K562 (cell line): Measurements from ENCODE around the gene SPAG7. TPM values are rescaled to one million over a fixed set of nuclear protein-coding genes. Genes with fewer than 3 reads are reported as not detected.
A peak's percentile ranks its signal among the peaks of the same experiment; 100 is the strongest.

Experiments used
- ARID1B ChIP-seq: fragments of 450-650 bp; IDR thresholded peaks from 2 replicates; pipeline ENCODE4 v1.6.1; 2016; ENCODE audit warnings: antibody characterized with exemption, mild to moderate bottlenecking, inconsistent platforms
- ATF7 ChIP-seq: fragments of 450-650 bp; IDR thresholded peaks from 2 replicates; pipeline ENCODE4 v1.7.1; 2014; ENCODE audit warnings: mild to moderate bottlenecking, moderate library complexity
- CEBPG ChIP-seq, 3 experiments: fragments of 200-800 bp in 1 of 3; sonication (Bioruptor generic) in 1 of 3; sonication (generic) in 1 of 3; formaldehyde crosslinking in 1 of 3; IDR thresholded peaks in 2 of 3; conservative IDR thresholded peaks in 1 of 3; 2 replicates each; pipeline versions ENCODE4 v1.6.1 to v1.8.0; 2016 to 2022; ENCODE audit warnings: missing compliant biosample characterization in 2 of 3, missing genetic modification characterization in 2 of 3, mild to moderate bottlenecking in 1 of 3, missing genetic modification reagents in 1 of 3
- EP400 ChIP-seq: fragments of 450-650 bp; IDR thresholded peaks from 2 replicates; pipeline ENCODE4 v1.6.1; 2017; ENCODE audit warnings: antibody characterized with exemption, mild to moderate bottlenecking, moderate library complexity
- JUN ChIP-seq, 2 experiments: sonication (generic) in 1 of 2; formaldehyde crosslinking in 1 of 2; IDR thresholded peaks; 2 replicates each; pipeline versions ENCODE4 v1.6.1 to v1.8.0; 2012 to 2022; ENCODE audit warnings: borderline replicate concordance in 2 of 2, mild to moderate bottlenecking in 2 of 2, improper control_type of control experiment in 1 of 2, low read depth in 1 of 2, low read length in 1 of 2, missing genetic modification reagents in 1 of 2
- JUND ChIP-seq, 2 experiments: IDR thresholded peaks; 2 replicates in 1 of 2; 3 replicates in 1 of 2; pipeline ENCODE4 v1.6.1; 2011; ENCODE audit warnings: borderline replicate concordance in 2 of 2, low read depth in 2 of 2, low read length in 2 of 2, improper control_type of control experiment in 1 of 2, missing biosample characterization in 1 of 2, missing genetic modification characterization in 1 of 2, missing genetic modification reagents in 1 of 2
- POLR2H ChIP-seq: IDR thresholded peaks from 2 replicates; pipeline ENCODE4 v1.6.1; 2016; ENCODE audit warnings: missing genetic modification characterization, low read depth, mild to moderate bottlenecking, control low read depth, missing compliant biosample characterization, moderate library complexity
- TAF1 ChIP-seq: IDR thresholded peaks from 2 replicates; pipeline ENCODE4 v1.6.1; 2011; ENCODE audit warnings: mild to moderate bottlenecking, low read length, moderate library complexity; ENCODE audit not compliant: insufficient read depth, control insufficient read depth, severe bottlenecking; ENCODE audit errors: extremely low read depth
- polyA plus RNA-seq, 8 experiments: library from polyadenylated mRNA; depleted of rRNA in 4 of 8; stranded (reverse) in 5 of 8; unstranded in 3 of 8; fragments of >200 nt; fragmentation: Nextera tagmentation in 2 of 8; fragmentation: Illumina TruSeq in 1 of 8; extraction: Ambion mirVana in 2 of 8; extraction: Trizol in 1 of 8; gene quantifications; 2 replicates each; pipeline versions ENCODE4 v1.2.1 to v1.2.3, GENCODE V29; 2011 to 2014; ENCODE audit warnings: inconsistent platforms in 1 of 8, missing spikeins in 1 of 8
- total RNA-seq, 7 experiments: library from RNA; depleted of rRNA in 6 of 7; stranded (reverse); fragments of >200 nt in 6 of 7; fragmentation: Illumina TruSeq in 2 of 7; extraction: Trizol in 2 of 7; gene quantifications; 2 replicates each; pipeline versions ENCODE4 v1.2.1 to v1.2.3, GENCODE V29; 2011 to 2021; ENCODE audit warnings: low replicate concordance in 1 of 7
- TF ChIP-seq, protein P1 (sequence below): sonication (generic); formaldehyde crosslinking; IDR thresholded peaks from 2 replicates; pipeline ENCODE4 v1.8.1; 2023; ENCODE audit warnings: mild to moderate bottlenecking, missing genetic modification reagents
- TF ChIP-seq, protein P2 (sequence below): fragments of 450-650 bp; IDR thresholded peaks from 2 replicates; pipeline ENCODE4 v1.6.1; 2017; ENCODE audit warnings: antibody characterized with exemption, mild to moderate bottlenecking
- TF ChIP-seq, protein P3 (sequence below): fragments of 200-800 bp; sonication (Bioruptor generic); IDR thresholded peaks from 2 replicates; pipeline ENCODE4 v1.6.1; 2017; ENCODE audit warnings: missing genetic modification characterization, missing compliant biosample characterization
- TF ChIP-seq, protein P4 (sequence below): fragments of 250-450 bp; sonication (Bioruptor Pico); IDR thresholded peaks from 2 replicates; pipeline ENCODE4 v1.8.0; 2022; ENCODE audit warnings: moderate library complexity, mild to moderate bottlenecking, inconsistent platforms

Gene SPAG7
- total and polyA plus RNA-seq, 9 of the 15 experiments (the other 6 are each of a cell fraction or from before 2014, with no cell fraction given) = 5.6 to 53.5 (median 36.3) TPM

DNA sequence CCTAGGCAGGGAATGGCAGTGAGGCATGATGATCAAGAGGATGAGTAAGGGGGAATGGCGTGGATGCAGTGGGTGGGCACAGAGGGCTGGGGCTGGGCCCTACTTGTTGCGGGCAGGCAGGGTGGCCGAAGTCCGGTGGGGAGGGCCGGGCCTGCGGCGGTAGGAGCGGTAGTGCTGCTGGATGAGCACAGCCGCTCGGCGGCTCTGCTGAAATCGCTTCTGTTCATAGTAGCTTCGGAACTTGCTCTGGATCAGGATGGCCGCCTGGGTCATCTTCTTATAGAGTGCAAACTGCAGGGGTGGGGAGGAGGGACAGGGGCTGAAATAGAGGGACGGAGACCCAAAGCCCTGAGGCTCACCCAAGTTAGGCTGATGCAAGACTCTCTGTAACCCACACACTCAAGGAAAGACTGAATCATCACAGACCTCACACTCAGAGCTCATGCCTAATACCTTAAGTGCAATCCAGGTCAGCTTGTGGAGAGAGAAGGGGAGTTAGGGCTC is 1.5 kb upstream of the SPAG7 start (continued):
- TF ChIP-seq EP400 (peak; percentile 42; the same call in 1 of the 2 replicates), TAF1 (no peak), POLR2H (tag) (peak; percentile 49; the same call in 1 of the 2 replicates), JUN (IDR thresholded peaks at IDR 0.05; ENCODE audit: borderline replicate concordance, low read depth, low read length) (peak; percentile 82; the same call in 1 of the 2 replicates), JUN (CRISPR knock-in tag; IDR thresholded peaks at IDR 0.05; ENCODE audit: borderline replicate concordance) (no peak), ARID1B (peak; percentile 45; the same call in 1 of the 2 replicates), JUND (IDR thresholded peaks at IDR 0.05; ENCODE audit: borderline replicate concordance, low read depth, low read length) (peak; percentile 89), JUND (tag; IDR thresholded peaks at IDR 0.05; ENCODE audit: borderline replicate concordance, low read depth, low read length) (peak; percentile 34; the same call in 1 of the 3 replicates), ATF7 (peak; percentile 42; the same call in 1 of the 2 replicates), CEBPG (CRISPR knock-in tag; IDR thresholded peaks at IDR 0.05) (peak; percentile 94), CEBPG (tag; conservative IDR thresholded peaks at IDR 0.05 in 1 of 2, IDR thresholded peaks at IDR 0.05 in 1 of 2) (peak in 1 of 2 experiments; percentile 94; a peak in 2 of 4 replicates)
- TF ChIP-seq, protein P1, sequence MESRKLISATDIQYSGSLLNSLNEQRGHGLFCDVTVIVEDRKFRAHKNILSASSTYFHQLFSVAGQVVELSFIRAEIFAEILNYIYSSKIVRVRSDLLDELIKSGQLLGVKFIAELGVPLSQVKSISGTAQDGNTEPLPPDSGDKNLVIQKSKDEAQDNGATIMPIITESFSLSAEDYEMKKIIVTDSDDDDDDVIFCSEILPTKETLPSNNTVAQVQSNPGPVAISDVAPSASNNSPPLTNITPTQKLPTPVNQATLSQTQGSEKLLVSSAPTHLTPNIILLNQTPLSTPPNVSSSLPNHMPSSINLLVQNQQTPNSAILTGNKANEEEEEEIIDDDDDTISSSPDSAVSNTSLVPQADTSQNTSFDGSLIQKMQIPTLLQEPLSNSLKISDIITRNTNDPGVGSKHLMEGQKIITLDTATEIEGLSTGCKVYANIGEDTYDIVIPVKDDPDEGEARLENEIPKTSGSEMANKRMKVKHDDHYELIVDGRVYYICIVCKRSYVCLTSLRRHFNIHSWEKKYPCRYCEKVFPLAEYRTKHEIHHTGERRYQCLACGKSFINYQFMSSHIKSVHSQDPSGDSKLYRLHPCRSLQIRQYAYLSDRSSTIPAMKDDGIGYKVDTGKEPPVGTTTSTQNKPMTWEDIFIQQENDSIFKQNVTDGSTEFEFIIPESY (CRISPR knock-in tag) = peak; percentile 98
- TF ChIP-seq, protein P2, sequence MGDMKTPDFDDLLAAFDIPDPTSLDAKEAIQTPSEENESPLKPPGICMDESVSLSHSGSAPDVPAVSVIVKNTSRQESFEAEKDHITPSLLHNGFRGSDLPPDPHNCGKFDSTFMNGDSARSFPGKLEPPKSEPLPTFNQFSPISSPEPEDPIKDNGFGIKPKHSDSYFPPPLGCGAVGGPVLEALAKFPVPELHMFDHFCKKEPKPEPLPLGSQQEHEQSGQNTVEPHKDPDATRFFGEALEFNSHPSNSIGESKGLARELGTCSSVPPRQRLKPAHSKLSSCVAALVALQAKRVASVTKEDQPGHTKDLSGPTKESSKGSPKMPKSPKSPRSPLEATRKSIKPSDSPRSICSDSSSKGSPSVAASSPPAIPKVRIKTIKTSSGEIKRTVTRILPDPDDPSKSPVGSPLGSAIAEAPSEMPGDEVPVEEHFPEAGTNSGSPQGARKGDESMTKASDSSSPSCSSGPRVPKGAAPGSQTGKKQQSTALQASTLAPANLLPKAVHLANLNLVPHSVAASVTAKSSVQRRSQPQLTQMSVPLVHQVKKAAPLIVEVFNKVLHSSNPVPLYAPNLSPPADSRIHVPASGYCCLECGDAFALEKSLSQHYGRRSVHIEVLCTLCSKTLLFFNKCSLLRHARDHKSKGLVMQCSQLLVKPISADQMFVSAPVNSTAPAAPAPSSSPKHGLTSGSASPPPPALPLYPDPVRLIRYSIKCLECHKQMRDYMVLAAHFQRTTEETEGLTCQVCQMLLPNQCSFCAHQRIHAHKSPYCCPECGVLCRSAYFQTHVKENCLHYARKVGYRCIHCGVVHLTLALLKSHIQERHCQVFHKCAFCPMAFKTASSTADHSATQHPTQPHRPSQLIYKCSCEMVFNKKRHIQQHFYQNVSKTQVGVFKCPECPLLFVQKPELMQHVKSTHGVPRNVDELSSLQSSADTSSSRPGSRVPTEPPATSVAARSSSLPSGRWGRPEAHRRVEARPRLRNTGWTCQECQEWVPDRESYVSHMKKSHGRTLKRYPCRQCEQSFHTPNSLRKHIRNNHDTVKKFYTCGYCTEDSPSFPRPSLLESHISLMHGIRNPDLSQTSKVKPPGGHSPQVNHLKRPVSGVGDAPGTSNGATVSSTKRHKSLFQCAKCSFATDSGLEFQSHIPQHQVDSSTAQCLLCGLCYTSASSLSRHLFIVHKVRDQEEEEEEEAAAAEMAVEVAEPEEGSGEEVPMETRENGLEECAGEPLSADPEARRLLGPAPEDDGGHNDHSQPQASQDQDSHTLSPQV = 0 out of 2 replicates have a peak, but pooled peaks have one; percentile 25
- TF ChIP-seq, protein P3, sequence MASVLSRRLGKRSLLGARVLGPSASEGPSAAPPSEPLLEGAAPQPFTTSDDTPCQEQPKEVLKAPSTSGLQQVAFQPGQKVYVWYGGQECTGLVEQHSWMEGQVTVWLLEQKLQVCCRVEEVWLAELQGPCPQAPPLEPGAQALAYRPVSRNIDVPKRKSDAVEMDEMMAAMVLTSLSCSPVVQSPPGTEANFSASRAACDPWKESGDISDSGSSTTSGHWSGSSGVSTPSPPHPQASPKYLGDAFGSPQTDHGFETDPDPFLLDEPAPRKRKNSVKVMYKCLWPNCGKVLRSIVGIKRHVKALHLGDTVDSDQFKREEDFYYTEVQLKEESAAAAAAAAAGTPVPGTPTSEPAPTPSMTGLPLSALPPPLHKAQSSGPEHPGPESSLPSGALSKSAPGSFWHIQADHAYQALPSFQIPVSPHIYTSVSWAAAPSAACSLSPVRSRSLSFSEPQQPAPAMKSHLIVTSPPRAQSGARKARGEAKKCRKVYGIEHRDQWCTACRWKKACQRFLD (CRISPR knock-in tag) = 0 out of 2 replicates have a peak, but pooled peaks have one; percentile 61
- TF ChIP-seq, protein P4, sequence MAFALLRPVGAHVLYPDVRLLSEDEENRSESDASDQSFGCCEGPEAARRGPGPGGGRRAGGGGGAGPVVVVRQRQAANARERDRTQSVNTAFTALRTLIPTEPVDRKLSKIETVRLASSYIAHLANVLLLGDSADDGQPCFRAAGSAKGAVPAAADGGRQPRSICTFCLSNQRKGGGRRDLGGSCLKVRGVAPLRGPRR (CRISPR knock-in tag) = no peak
